ENCODE results near the gene PRLR.

DNA sequence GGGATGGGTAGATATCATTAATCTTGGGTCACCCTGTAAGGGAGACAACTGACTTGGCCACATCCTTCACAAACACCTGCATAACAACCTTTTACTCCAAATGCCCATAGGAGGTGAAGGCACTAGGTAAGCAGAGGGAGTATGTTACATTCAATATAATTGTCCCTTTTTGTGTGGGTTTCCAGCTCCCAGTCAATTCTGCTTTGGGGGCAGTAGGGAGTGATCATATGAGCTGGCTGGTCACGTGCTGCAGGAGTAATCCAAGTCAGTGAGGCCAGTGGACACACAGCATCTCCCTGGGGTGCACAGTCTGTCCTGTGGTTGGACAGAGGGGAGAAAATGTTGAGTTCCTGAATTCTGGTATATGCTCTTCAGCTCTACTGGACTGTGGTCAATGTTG lies 181.4 kb downstream of the PRLR start:
- TF ChIP-seq, protein P1, sequence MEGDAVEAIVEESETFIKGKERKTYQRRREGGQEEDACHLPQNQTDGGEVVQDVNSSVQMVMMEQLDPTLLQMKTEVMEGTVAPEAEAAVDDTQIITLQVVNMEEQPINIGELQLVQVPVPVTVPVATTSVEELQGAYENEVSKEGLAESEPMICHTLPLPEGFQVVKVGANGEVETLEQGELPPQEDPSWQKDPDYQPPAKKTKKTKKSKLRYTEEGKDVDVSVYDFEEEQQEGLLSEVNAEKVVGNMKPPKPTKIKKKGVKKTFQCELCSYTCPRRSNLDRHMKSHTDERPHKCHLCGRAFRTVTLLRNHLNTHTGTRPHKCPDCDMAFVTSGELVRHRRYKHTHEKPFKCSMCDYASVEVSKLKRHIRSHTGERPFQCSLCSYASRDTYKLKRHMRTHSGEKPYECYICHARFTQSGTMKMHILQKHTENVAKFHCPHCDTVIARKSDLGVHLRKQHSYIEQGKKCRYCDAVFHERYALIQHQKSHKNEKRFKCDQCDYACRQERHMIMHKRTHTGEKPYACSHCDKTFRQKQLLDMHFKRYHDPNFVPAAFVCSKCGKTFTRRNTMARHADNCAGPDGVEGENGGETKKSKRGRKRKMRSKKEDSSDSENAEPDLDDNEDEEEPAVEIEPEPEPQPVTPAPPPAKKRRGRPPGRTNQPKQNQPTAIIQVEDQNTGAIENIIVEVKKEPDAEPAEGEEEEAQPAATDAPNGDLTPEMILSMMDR (IDR thresholded peaks at IDR 0.05; ENCODE audit: poor library complexity), result no peak
- TF ChIP-seq EZH2 (IDR thresholded peaks at IDR 0.05; ENCODE audit: borderline replicate concordance) (no peak), EZH2phosphoT487 (IDR thresholded peaks at IDR 0.05; ENCODE audit: low read depth, severe bottlenecking, unreplicated experiment) (no peak)

Data from hepatocyte (in vitro differentiated cells).